Measurements from ENCODE around the gene SLC35B1.

- TF ChIP-seq CTCF (IDR thresholded peaks at IDR 0.05) (no peak), EZH2 (IDR thresholded peaks at IDR 0.05; ENCODE audit: borderline replicate concordance, insufficient read depth, low read depth, low read length, poor library complexity, severe bottlenecking) (no peak)
These were observed 9.1 kb upstream of the SLC35B1 start for GRCh38 chr17:49716668-49717364.

Measured in B cell (primary cell).